K562 (cell line): ENCODE data around the gene AGFG2. TPM values are rescaled to one million over a fixed set of nuclear protein-coding genes. Genes with fewer than 3 reads are reported as not detected.

Source experiments
- BMI1 ChIP-seq: fragments of 150-350 bp; IDR thresholded peaks from 2 replicates; pipeline ENCODE4 v1.6.1; 2014; ENCODE audit warnings: low read length
- CBX3 ChIP-seq, 2 experiments: IDR thresholded peaks; 1 replicate in 1 of 2; 2 replicates in 1 of 2; pipeline ENCODE4 v1.6.1; 2012; ENCODE audit warnings: inconsistent platforms in 2 of 2, low read length in 2 of 2, borderline replicate concordance in 1 of 2, control low read depth in 1 of 2
- CSDE1 ChIP-seq, 2 experiments: fragments of 450-650 bp; IDR thresholded peaks; 2 replicates each; pipeline ENCODE4 v1.6.1; 2016; ENCODE audit warnings: mild to moderate bottlenecking in 1 of 2
- EGR1 ChIP-seq: fragments of 450-650 bp; conservative IDR thresholded peaks from 2 replicates; pipeline ENCODE4 v1.6.1; 2017; ENCODE audit warnings: mild to moderate bottlenecking
- EHMT2 ChIP-seq: fragments of 450-650 bp; IDR thresholded peaks from 2 replicates; pipeline ENCODE4 v1.6.1; 2018; ENCODE audit warnings: antibody characterized with exemption
- HSF4 ChIP-seq: fragments of 250-450 bp; sonication (Bioruptor Pico); IDR thresholded peaks from 2 replicates; pipeline ENCODE4 v2.1.2; 2022; ENCODE audit warnings: mild to moderate bottlenecking, moderate library complexity, borderline replicate concordance
- JUND ChIP-seq, 2 experiments: IDR thresholded peaks; 2 replicates in 1 of 2; 3 replicates in 1 of 2; pipeline ENCODE4 v1.6.1; 2011; ENCODE audit warnings: borderline replicate concordance in 2 of 2, low read depth in 2 of 2, low read length in 2 of 2, improper control_type of control experiment in 1 of 2, missing biosample characterization in 1 of 2, missing genetic modification characterization in 1 of 2, missing genetic modification reagents in 1 of 2
- KAT7 ChIP-seq: sonication (generic); formaldehyde crosslinking; IDR thresholded peaks from 2 replicates; pipeline ENCODE4 v1.8.0; 2022; ENCODE audit warnings: missing genetic modification reagents, mild to moderate bottlenecking, borderline replicate concordance
- KLF1 ChIP-seq: fragments of 450-650 bp; IDR thresholded peaks from 2 replicates; pipeline ENCODE4 v1.6.1; 2016; ENCODE audit warnings: missing genetic modification characterization, missing compliant biosample characterization
- POU5F1 ChIP-seq: fragments of 150-350 bp; IDR thresholded peaks from 2 replicates; pipeline ENCODE4 v1.6.1; 2014; ENCODE audit warnings: borderline replicate concordance, low read length, low read depth, mild to moderate bottlenecking; ENCODE audit not compliant: partially characterized antibody
- RBM34 ChIP-seq: fragments of 200-400 bp; formaldehyde crosslinking; IDR thresholded peaks from 2 replicates; pipeline ENCODE4 v1.6.1; 2018; ENCODE audit warnings: low read length, borderline replicate concordance; ENCODE audit not compliant: insufficient read depth
- SIN3A ChIP-seq, 2 experiments: fragments of 150-350 bp in 1 of 2; IDR thresholded peaks; 2 replicates each; pipeline ENCODE4 v1.6.1; 2011 to 2016; ENCODE audit warnings: borderline replicate concordance in 2 of 2, low read depth in 2 of 2, low read length in 2 of 2, mild to moderate bottlenecking in 2 of 2, moderate library complexity in 2 of 2; ENCODE audit not compliant: control insufficient read depth in 1 of 2
- SRF ChIP-seq, 2 experiments: fragments of 250-450, 450-650 bp in 1 of 2; sonication (Bioruptor Pico) in 1 of 2; sonication (generic) in 1 of 2; formaldehyde crosslinking; IDR thresholded peaks; 2 replicates each; pipeline versions ENCODE4 v1.5.0 to v1.5.1; 2020 to 2022; ENCODE audit warnings: mild to moderate bottlenecking in 1 of 2, missing genetic modification reagents in 1 of 2
- ZBTB1 ChIP-seq: sonication (generic); formaldehyde crosslinking; IDR thresholded peaks from 2 replicates; pipeline ENCODE4 v1.8.1; 2023; ENCODE audit warnings: missing genetic modification reagents, low read depth, mild to moderate bottlenecking, borderline replicate concordance
- ZNF121 ChIP-seq: sonication (generic); formaldehyde crosslinking; conservative IDR thresholded peaks from 2 replicates; pipeline ENCODE4 v1.8.0; 2022; ENCODE audit warnings: missing genetic modification reagents
- ZNF124 ChIP-seq: sonication (generic); formaldehyde crosslinking; IDR thresholded peaks from 2 replicates; pipeline ENCODE4 v1.8.1; 2022; ENCODE audit warnings: missing genetic modification reagents
- polyA plus RNA-seq, 8 experiments: library from polyadenylated mRNA; depleted of rRNA in 4 of 8; stranded (reverse) in 5 of 8; unstranded in 3 of 8; fragments of >200 nt; fragmentation: Nextera tagmentation in 2 of 8; fragmentation: Illumina TruSeq in 1 of 8; extraction: Ambion mirVana in 2 of 8; extraction: Trizol in 1 of 8; gene quantifications; 2 replicates each; pipeline versions ENCODE4 v1.2.1 to v1.2.3, GENCODE V29; 2011 to 2014; ENCODE audit warnings: inconsistent platforms in 1 of 8, missing spikeins in 1 of 8
- total RNA-seq, 7 experiments: library from RNA; depleted of rRNA in 6 of 7; stranded (reverse); fragments of >200 nt in 6 of 7; fragmentation: Illumina TruSeq in 2 of 7; extraction: Trizol in 2 of 7; gene quantifications; 2 replicates each; pipeline versions ENCODE4 v1.2.1 to v1.2.3, GENCODE V29; 2011 to 2021; ENCODE audit warnings: low replicate concordance in 1 of 7
- TF ChIP-seq, protein P1 (sequence below), 2 experiments: fragments of 150-350 bp in 1 of 2; IDR thresholded peaks; 2 replicates each; pipeline ENCODE4 v1.6.1; 2012 to 2016; ENCODE audit warnings: low read depth in 2 of 2, low read length in 2 of 2, mild to moderate bottlenecking in 1 of 2, moderate library complexity in 1 of 2
- TF ChIP-seq, protein P2 (sequence below): fragments of 250-450 bp; sonication (Bioruptor Pico); IDR thresholded peaks from 2 replicates; pipeline ENCODE4 v1.9.0; 2021; ENCODE audit warnings: mild to moderate bottlenecking
- TF ChIP-seq, protein P3 (sequence below): fragments of 450-650 bp; IDR thresholded peaks from 2 replicates; pipeline ENCODE4 v1.6.1; 2016; ENCODE audit warnings: mild to moderate bottlenecking
- TF ChIP-seq, protein P4 (sequence below), 2 experiments: fragments of 450-650 bp in 1 of 2; sonication (generic) in 1 of 2; formaldehyde crosslinking in 1 of 2; IDR thresholded peaks in 1 of 2; conservative IDR thresholded peaks in 1 of 2; 2 replicates each; pipeline versions ENCODE4 v1.6.1 to v1.8.1; 2016 to 2023; ENCODE audit warnings: mild to moderate bottlenecking in 2 of 2, moderate library complexity in 2 of 2, inconsistent platforms in 1 of 2, missing genetic modification reagents in 1 of 2

AGFG2 gene
- total and polyA plus RNA-seq, 9 of the 15 experiments (the other 6 are each of a cell fraction or from before 2014, with no cell fraction given): 0.31 to 23.1 (median 6.5) TPM

DNA sequence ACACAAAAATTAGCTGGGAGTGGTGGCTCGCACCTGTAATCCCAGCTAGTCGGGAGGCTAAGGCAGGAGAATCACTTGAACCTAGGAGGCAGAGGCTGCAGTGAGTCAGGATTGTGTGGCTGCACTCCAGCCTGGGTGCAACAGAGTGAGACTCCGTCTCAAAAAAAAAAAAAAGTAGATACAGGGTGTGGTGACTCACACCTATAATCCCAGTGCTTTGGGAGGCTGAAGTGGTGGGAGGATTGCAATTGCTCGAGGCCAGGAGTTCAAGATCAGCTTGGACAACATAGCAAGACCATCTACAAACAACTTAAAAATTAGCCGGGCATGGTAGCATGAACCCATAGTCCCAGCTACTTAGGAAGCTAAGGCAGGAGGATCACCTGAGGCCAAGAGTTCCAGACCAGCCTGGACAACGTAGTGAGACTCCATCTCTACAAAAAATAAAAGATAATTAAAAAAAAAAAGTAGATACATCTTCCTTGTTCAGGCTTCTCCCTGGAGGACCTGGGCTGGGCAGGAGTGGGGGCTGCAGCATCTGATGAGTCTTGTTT, 75.4 kb downstream of the AGFG2 start (continued):
- TF ChIP-seq, protein P1, sequence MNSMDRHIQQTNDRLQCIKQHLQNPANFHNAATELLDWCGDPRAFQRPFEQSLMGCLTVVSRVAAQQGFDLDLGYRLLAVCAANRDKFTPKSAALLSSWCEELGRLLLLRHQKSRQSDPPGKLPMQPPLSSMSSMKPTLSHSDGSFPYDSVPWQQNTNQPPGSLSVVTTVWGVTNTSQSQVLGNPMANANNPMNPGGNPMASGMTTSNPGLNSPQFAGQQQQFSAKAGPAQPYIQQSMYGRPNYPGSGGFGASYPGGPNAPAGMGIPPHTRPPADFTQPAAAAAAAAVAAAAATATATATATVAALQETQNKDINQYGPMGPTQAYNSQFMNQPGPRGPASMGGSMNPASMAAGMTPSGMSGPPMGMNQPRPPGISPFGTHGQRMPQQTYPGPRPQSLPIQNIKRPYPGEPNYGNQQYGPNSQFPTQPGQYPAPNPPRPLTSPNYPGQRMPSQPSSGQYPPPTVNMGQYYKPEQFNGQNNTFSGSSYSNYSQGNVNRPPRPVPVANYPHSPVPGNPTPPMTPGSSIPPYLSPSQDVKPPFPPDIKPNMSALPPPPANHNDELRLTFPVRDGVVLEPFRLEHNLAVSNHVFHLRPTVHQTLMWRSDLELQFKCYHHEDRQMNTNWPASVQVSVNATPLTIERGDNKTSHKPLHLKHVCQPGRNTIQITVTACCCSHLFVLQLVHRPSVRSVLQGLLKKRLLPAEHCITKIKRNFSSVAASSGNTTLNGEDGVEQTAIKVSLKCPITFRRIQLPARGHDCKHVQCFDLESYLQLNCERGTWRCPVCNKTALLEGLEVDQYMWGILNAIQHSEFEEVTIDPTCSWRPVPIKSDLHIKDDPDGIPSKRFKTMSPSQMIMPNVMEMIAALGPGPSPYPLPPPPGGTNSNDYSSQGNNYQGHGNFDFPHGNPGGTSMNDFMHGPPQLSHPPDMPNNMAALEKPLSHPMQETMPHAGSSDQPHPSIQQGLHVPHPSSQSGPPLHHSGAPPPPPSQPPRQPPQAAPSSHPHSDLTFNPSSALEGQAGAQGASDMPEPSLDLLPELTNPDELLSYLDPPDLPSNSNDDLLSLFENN (IDR thresholded peaks at IDR 0.05; ENCODE audit: low read depth in 2 of 2, low read length in 2 of 2): no peak
- TF ChIP-seq CBX3 (IDR thresholded peaks at IDR 0.05; ENCODE audit: borderline replicate concordance in 1 of 2, low read length in 2 of 2): peak in 1 of 2 experiments; percentile 11; a peak in 1 of 3 replicates
- TF ChIP-seq POU5F1: no peak
- TF ChIP-seq SRF (CRISPR knock-in tag; IDR thresholded peaks at IDR 0.05): no peak
- TF ChIP-seq HSF4: no peak
- TF ChIP-seq, protein P2, sequence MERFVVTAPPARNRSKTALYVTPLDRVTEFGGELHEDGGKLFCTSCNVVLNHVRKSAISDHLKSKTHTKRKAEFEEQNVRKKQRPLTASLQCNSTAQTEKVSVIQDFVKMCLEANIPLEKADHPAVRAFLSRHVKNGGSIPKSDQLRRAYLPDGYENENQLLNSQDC (CRISPR knock-in tag): no peak
- TF ChIP-seq ZBTB1: no peak
- TF ChIP-seq, protein P3, sequence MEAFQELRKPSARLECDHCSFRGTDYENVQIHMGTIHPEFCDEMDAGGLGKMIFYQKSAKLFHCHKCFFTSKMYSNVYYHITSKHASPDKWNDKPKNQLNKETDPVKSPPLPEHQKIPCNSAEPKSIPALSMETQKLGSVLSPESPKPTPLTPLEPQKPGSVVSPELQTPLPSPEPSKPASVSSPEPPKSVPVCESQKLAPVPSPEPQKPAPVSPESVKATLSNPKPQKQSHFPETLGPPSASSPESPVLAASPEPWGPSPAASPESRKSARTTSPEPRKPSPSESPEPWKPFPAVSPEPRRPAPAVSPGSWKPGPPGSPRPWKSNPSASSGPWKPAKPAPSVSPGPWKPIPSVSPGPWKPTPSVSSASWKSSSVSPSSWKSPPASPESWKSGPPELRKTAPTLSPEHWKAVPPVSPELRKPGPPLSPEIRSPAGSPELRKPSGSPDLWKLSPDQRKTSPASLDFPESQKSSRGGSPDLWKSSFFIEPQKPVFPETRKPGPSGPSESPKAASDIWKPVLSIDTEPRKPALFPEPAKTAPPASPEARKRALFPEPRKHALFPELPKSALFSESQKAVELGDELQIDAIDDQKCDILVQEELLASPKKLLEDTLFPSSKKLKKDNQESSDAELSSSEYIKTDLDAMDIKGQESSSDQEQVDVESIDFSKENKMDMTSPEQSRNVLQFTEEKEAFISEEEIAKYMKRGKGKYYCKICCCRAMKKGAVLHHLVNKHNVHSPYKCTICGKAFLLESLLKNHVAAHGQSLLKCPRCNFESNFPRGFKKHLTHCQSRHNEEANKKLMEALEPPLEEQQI: no peak
- TF ChIP-seq SIN3A (IDR thresholded peaks at IDR 0.05; ENCODE audit: borderline replicate concordance in 2 of 2, control insufficient read depth in 1 of 2, low read depth in 2 of 2, low read length in 2 of 2): no peak
- no peak for TF ChIP-seq RBM34
- peak; percentile 91 for TF ChIP-seq ZNF121 (CRISPR knock-in tag)
- TF ChIP-seq EHMT2: no peak
- no peak for TF ChIP-seq BMI1
- no peak for TF ChIP-seq KAT7 (CRISPR knock-in tag)
- peak; percentile 56; the same call in 1 of the 2 replicates for TF ChIP-seq EGR1
- no peak for TF ChIP-seq ZNF124 (CRISPR knock-in tag)
- no peak for TF ChIP-seq KLF1 (tag)
- TF ChIP-seq JUND (IDR thresholded peaks at IDR 0.05; ENCODE audit: borderline replicate concordance, low read depth, low read length): peak; percentile 27; the same call in 1 of the 2 replicates
- no peak for TF ChIP-seq JUND (tag; IDR thresholded peaks at IDR 0.05; ENCODE audit: borderline replicate concordance, low read depth, low read length)
- TF ChIP-seq, protein P4, sequence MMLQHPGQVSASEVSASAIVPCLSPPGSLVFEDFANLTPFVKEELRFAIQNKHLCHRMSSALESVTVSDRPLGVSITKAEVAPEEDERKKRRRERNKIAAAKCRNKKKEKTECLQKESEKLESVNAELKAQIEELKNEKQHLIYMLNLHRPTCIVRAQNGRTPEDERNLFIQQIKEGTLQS (IDR thresholded peaks at IDR 0.05): peak; percentile 56
- TF ChIP-seq, protein P4 (CRISPR knock-in tag; conservative IDR thresholded peaks at IDR 0.05): no peak
- TF ChIP-seq CSDE1 (IDR thresholded peaks at IDR 0.05): no peak
